GM20431 (cell line): Measurements from ENCODE around the gene COL5A1.
"Not testable (repeated sequence)": the region's sequence is repeated elsewhere in the genome, so short reads cannot be mapped to it uniquely, and the experiment has no call there.

Experiments used
- in situ Hi-C: fragments of 300-500 bp; cut with MseI, MboI; formaldehyde crosslinking; loops from one replicate; pipeline ENCODE4 v1.15.0; 2020; ENCODE audit warnings: low sequenced_read_pairs; ENCODE audit not compliant: unreplicated experiment

The COL5A1 gene

DNA sequence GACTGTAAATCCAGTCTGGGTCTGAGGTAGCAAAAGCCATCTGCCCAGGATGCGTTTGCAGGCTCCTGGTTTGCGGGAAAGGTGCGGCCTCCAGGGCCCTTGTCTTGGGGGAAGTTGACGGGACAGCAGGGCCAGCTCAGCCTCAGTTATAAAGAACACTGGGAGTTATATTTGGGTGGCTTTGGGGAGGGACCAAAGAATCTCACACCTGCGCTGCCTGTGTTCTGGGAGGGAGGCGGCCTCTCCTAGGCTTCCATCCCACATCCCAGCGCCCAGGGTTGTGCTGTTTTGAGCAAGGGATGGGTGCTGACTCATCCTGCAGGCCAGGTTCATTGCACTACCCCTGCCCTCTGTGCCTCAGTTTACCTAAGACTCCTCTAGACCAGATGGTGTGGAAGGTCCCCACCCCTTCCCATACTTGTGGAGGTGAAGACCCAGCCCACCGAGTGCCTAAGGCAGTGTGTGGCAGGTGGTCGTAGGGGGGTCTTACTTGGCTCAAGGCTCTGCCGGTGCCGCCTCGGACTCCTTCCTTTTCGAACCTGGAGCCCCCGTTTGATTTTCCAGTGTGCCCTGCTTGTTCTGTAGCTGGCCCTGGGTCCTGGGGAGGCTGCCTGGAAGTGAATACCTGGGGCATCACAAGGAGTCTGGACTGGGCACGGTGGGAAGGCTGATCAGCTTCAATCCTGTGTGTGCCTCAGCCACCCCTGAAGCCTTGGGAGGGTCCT, 199.7 kb downstream of the COL5A1 start:
- in situ Hi-C loops: no loop called here

- in situ Hi-C loops: no loop called here
Measured at GRCh38 chr9:134842321-134842720, 200.7 kb downstream of the COL5A1 start.

GRCh38 chr9:134843740-134844139, 202.1 kb downstream of the COL5A1 start:
- in situ Hi-C loops: no loop called here

- in situ Hi-C loops: no loop called here
Measured at GRCh38 chr9:134844821-134845220, 203.2 kb downstream of the COL5A1 start.

GRCh38 chr9:134846187-134846586, 204.6 kb downstream of the COL5A1 start:
- in situ Hi-C loops: no loop called here

- in situ Hi-C loops: no loop called here
Measured at GRCh38 chr9:134846699-134847098, 205.1 kb downstream of the COL5A1 start.

GRCh38 chr9:134847138-134847537, 205.5 kb downstream of the COL5A1 start:
- in situ Hi-C loops: no loop called here

DNA sequence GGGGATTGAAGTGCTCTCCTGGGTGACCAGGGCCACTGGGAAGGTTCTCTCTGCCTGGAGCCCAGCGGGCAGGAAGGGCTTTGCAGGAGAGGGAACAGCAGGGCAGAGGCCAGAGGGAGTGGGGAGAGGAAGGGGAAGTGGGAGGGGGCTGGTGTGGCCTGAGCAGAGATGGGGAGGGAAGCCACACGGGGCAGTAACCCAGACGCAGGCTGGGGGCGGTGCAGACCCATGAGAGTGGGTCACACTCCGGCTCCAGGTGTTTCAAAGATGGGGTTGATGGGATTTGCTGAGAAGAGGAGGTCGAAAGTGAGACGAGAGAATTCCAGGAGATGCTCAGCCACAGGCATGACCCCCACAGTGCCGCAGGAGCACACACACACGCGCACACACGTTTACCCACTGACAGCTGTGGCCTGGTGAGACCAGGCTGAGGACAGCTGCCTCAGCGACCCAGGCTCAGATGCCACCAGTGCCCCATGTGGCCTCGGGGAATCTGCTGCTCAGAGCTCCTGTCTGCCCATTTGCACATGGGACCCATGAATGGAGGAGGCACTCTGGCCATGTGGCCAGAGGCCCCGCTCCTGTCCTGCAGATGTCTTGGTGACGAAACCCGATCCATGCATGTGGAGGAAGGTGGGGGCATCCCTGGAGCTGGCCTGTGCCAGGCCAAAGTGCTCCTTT, 206.3 kb downstream of the COL5A1 start:
- in situ Hi-C loops: no loop called here

- in situ Hi-C loops: no loop called here
Measured at GRCh38 chr9:134848504-134848903, 206.9 kb downstream of the COL5A1 start.

GRCh38 chr9:134850611-134851010, 209.0 kb downstream of the COL5A1 start:
- in situ Hi-C loops: no loop called here

- in situ Hi-C loops: no loop called here
Measured at GRCh38 chr9:134851020-134851419, 209.4 kb downstream of the COL5A1 start.

DNA sequence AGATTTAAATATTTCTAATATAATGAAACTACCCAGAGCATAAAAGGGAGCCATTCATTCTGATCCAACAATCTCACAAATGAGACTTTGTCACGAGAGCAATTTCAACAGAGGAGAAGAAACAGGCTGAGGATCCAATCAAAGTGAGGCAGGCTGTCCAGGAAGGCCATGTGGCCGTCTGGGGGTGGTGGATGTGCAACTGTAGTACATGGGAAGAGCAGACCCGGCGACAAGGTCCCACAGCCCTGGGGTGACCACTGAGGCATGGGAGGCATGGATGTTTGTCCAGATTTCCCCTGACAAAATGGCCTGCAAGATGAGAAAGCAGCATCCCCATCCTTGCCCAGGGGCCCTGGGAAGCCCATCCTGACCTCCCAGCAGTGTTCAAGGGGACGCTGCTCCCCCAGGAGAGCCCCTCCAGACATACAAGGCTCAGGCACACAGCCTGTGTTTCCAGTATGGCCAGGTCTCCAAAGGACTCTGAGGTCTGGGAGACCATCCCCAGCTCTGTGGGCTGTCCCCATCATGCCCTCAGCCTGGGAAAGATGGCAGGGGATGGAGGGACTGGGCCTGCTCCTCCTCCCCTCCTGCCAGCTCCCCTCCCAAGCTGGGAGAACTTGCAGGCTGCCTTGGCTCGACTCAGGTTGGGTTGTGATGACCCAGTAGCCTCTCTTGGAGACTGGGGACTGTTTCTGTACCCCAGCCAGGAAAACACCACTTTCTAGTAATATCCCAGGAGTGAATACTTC, 211.5 kb downstream of the COL5A1 start:
- in situ Hi-C loops: no loop called here

DNA sequence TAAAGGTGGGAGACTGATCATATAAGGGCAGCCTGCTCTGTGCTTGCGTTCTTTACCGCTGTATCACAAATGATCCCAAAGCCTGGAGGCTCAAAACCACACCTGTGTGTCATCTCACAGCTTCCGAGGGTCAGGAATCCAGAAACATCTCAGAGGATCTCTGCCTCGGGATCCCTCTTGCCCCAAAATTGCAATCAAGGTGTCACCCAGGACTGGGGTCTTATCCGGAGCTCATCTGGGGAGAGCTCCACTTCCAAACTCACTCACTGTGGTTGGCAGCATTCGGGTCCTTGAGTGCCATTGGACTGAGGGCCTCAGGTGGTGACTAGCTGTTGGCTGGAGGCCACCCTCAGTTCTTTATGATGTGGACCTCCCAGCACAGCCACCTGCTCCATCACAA, 212.3 kb downstream of the COL5A1 start:
- in situ Hi-C loops: no loop called here

DNA sequence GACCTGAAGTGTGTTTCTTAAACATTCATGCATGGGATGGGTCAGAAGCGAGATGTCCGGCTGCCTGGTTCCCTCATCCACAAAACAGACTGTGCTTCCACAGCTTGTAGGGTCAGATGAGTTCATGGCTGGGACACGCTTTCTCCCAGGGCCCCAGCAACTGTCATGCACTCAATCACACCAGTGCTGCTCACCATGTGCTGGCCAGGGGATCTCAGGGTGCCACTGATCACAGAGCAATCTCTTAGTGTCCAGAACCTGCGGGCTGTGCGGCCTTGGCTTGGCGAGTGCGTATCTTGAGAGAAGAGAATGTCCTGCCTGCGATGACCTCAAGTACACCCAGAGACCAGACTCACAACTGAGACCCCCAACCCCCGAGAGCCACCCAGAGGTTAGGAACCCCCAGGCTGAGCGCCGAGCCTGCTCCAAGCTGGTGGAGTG, 213.0 kb downstream of the COL5A1 start:
- in situ Hi-C loops: no loop called here

DNA sequence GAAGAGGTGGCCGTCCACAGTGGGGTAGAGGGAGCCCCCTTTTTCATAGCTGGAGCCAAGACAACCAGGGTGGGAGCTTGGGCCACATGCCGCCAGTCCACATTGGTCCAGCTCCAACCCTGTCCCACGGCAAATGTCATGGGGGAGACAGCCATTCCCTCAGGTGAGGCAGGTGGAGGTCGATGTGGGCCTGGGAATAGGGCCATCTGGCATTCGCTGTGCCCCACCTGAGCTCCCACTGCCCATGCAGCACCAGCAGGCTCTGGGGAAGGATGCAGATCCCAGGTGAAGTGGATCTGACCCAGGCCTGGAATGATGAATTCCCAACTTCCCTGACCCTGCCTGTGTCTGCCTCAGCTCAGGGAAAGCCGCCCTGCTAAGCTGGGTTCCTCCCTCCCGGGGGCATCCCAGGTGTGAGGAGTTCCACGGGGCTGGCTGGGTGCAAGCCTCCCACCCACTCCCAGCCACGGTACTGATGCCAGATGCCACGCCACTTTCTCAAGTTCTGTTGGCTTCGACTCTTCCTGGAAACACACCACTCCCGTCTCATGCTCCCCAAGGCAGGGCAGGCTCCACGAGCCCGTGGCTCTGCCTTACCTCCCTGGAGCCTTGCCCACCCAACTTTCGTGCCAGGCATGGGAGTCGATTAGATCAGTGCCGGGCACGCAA, 213.8 kb downstream of the COL5A1 start:
- in situ Hi-C loops: no loop called here

GRCh38 chr9:134855900-134856377, 214.3 kb downstream of the COL5A1 start:
- in situ Hi-C loops: no loop called here

DNA sequence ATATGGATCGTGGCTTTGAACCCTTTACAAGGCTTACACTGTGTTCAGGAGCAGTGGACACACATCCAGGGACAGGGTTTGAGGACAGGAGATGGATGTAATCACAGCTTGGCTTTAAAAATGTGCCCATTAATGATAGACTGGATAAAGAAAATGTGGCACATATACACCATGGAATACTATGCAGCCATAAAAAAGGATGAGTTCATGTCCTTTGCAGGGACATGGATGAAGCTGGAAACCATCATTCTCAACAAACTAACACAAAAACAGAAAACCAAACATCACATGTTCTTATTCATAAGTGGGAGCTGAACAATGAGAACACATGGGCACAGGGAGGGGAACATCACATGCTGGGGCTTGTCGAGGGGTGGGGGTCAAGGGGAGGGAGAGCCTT, 215.8 kb downstream of the COL5A1 start:
- in situ Hi-C loops: not testable (repeated sequence)

GRCh38 chr9:134858051-134858841, 216.6 kb downstream of the COL5A1 start:
- in situ Hi-C loops: no loop called here

GRCh38 chr9:134860510-134860909, 218.9 kb downstream of the COL5A1 start:
- in situ Hi-C loops: no loop called here
